ENCODE results near the gene PTPN13.

DNA sequence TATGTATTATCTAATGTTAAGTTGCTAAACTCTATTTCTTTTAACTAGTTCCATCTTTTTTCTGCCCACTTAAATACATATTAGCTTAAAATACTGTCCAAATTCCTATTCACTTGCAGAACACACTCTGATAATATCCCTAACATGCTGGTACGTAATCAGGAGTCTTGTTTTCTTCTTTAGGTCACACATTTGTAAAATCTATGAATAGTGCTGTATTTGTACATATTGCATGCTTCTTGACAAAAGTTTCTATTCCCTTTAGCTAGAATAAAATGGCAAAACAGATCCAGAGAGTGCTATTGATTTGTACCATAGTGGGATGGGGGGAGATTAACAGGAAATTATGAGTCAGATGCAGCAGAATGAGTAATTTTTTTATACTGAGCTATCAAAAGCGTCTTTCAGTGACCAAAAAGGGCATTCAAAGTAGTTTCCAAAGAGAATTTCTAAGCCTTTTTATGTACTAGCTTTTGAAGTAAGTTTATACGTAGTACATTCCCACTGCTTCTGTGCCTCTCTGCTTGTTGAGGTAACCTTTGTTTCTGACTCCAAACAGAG lies 126.5 kb downstream of the PTPN13 start:
- TF ChIP-seq, protein P1, sequence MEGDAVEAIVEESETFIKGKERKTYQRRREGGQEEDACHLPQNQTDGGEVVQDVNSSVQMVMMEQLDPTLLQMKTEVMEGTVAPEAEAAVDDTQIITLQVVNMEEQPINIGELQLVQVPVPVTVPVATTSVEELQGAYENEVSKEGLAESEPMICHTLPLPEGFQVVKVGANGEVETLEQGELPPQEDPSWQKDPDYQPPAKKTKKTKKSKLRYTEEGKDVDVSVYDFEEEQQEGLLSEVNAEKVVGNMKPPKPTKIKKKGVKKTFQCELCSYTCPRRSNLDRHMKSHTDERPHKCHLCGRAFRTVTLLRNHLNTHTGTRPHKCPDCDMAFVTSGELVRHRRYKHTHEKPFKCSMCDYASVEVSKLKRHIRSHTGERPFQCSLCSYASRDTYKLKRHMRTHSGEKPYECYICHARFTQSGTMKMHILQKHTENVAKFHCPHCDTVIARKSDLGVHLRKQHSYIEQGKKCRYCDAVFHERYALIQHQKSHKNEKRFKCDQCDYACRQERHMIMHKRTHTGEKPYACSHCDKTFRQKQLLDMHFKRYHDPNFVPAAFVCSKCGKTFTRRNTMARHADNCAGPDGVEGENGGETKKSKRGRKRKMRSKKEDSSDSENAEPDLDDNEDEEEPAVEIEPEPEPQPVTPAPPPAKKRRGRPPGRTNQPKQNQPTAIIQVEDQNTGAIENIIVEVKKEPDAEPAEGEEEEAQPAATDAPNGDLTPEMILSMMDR (IDR thresholded peaks at IDR 0.05): no peak
- no peak for TF ChIP-seq POLR2A (IDR thresholded peaks at IDR 0.05)
